Panc1 (cell line): ENCODE data around the gene OPA3. TPM values are rescaled to one million over a fixed set of nuclear protein-coding genes. Genes with fewer than 3 reads are reported as not detected.

ENCODE experiments used
- ATAC-seq: fragments of 200-7000 bp; cut with Tn5 transposase; 2 replicates; pipeline ENCODE4 v1.9.1; 2020; ENCODE audit warnings: mild to moderate bottlenecking, moderate library complexity
- Bru-seq: library from RNA; stranded (reverse); fragments of 400-500 nt; gene quantifications from one replicate; lab custom pipeline; 2021; lab: Mats Ljungman, UMichigan
- BruChase-seq, 2 experiments: library from RNA; stranded (reverse); fragments of 400-500 nt; gene quantifications; one replicate each; lab custom pipeline; 2021; lab: Mats Ljungman, UMichigan
- BruUV-seq: library from RNA; stranded (reverse); fragments of 400-500 nt; replicated peaks from 2 replicates; lab custom pipeline; 2021; lab: Mats Ljungman, UMichigan
- CTCF ChIA-PET: fragments of 300-600 bp; sonication (Branson Sonifier 250); formaldehyde crosslinking; loops from one replicate; lab custom pipeline; 2022; ENCODE audit warnings: antibody characterized with exemption; lab: Charles Lee
- POLR2A ChIA-PET: fragments of 300-600 bp; sonication (Branson Sonifier 250); formaldehyde crosslinking; loops from one replicate; lab custom pipeline; 2022; ENCODE audit warnings: antibody characterized with exemption; lab: Charles Lee
- DNase-seq: peaks from one replicate; pipeline ENCODE4 v3.0.0-alpha.2; 2010; ENCODE audit warnings: low read depth, low spot score
- H3K27ac ChIP-seq: 2 replicates; pipeline ENCODE4 v1.5.1; 2011; ENCODE audit warnings: mild to moderate bottlenecking, low read length, inconsistent platforms
- H3K27me3 ChIP-seq: fragments of 200-500 bp; sonication (Bioruptor generic); 2 replicates; pipeline ENCODE4 v1.6.0; 2014; ENCODE audit warnings: low read length, inconsistent platforms; ENCODE audit not compliant: control insufficient read depth, insufficient read depth
- H3K36me3 ChIP-seq: fragments of 200-500 bp; sonication (Bioruptor generic); 2 replicates; pipeline ENCODE4 v1.5.1; 2014; ENCODE audit warnings: inconsistent platforms, mild to moderate bottlenecking, low read length, moderate library complexity; ENCODE audit not compliant: control insufficient read depth, insufficient read depth
- H3K4me1 ChIP-seq: 2 replicates; pipeline ENCODE4 v1.5.1; 2011; ENCODE audit warnings: inconsistent platforms, mild to moderate bottlenecking, low read length, moderate library complexity; ENCODE audit not compliant: control insufficient read depth, insufficient read depth
- H3K4me3 ChIP-seq, 2 experiments: 2 replicates each; pipeline ENCODE4 v1.5.1; 2011 to 2012; ENCODE audit warnings: low read depth in 2 of 2, low read length in 2 of 2, mild to moderate bottlenecking in 2 of 2, inconsistent platforms in 1 of 2, moderate library complexity in 1 of 2
- H3K9me3 ChIP-seq: fragments of 200-500 bp; sonication (Bioruptor generic); 2 replicates; pipeline ENCODE4 v1.5.1; 2014; ENCODE audit warnings: low read depth, mild to moderate bottlenecking, inconsistent platforms, low read length, moderate library complexity; ENCODE audit not compliant: control insufficient read depth, insufficient read depth
- POLR2AphosphoS5 ChIP-seq: IDR thresholded peaks from 2 replicates; pipeline ENCODE4 v1.6.1; 2012; ENCODE audit warnings: mild to moderate bottlenecking, low read depth, low read length, moderate library complexity
- SIN3A ChIP-seq: IDR thresholded peaks from 2 replicates; pipeline ENCODE4 v1.6.1; 2012; ENCODE audit warnings: low read depth, mild to moderate bottlenecking, low read length, moderate library complexity, borderline replicate concordance; ENCODE audit not compliant: insufficient read depth
- TCF7L2 ChIP-seq: IDR thresholded peaks from 2 replicates; pipeline ENCODE4 v1.6.1; 2011; ENCODE audit warnings: mild to moderate bottlenecking, low read depth, low read length, inconsistent platforms
- in situ Hi-C: cut with HindIII; loops from 2 replicates; pipeline ENCODE4 v1.10.0; 2016; ENCODE audit warnings: low sequenced_read_pairs, low pct_unique_long_range_greater_than_20kb
- intact Hi-C: fragments of 100-400 bp; cut with micrococcal nuclease; formaldehyde crosslinking; loops from one replicate; pipeline ENCODE4 v1.10.0; 2022; ENCODE audit not compliant: unreplicated experiment
- long read RNA-seq: library from polyadenylated mRNA; unstranded; transcript quantifications from one replicate; pipeline ENCODE4 v2.0.0, GENCODE V29; 2021; ENCODE audit not compliant: unreplicated experiment
- polyA plus RNA-seq: library from polyadenylated mRNA; unstranded; fragments of >200 nt; gene quantifications from one replicate; pipeline ENCODE4 v1.2.1, GENCODE V29; 2012; ENCODE audit warnings: missing spikeins; ENCODE audit not compliant: insufficient read length
- total RNA-seq: library from RNA; stranded (reverse); gene quantifications from one replicate; pipeline ENCODE4 v1.2.1, GENCODE V29; 2021; ENCODE audit not compliant: unreplicated experiment
- TF ChIP-seq, protein P1 (sequence below), 2 experiments: IDR thresholded peaks; 2 replicates each; pipeline ENCODE4 v1.6.1; 2011 to 2012; ENCODE audit warnings: low read depth in 2 of 2, control low read depth in 1 of 2, low read length in 1 of 2, mild to moderate bottlenecking in 1 of 2, moderate library complexity in 1 of 2; ENCODE audit not compliant: insufficient read depth in 1 of 2
- TF ChIP-seq, protein P2 (sequence below): fragments of 450-650 bp; IDR thresholded peaks from 2 replicates; pipeline ENCODE4 v1.5.1; 2017; ENCODE audit warnings: mild to moderate bottlenecking

Gene OPA3
- 20.3 TPM for total RNA-seq
- 12.5 TPM for polyA plus RNA-seq
- percentile 63 among the genes with signal in this experiment for Bru-seq, nascent RNA
- BruChase-seq, experiment 1, labeled RNA remaining after a 2-hour chase: percentile 67 among the genes with signal in this experiment
- percentile 71 among the genes with signal in this experiment for BruChase-seq, experiment 2, labeled RNA remaining after a 6-hour chase
- long read RNA-seq, full-length matches to known transcripts: 9 of 25 reads
- long read RNA-seq, partial matches to known transcripts: 4 of 25 reads
- long read RNA-seq, other reads (novel, unspliced or antisense): 12 of 25 reads

DNA sequence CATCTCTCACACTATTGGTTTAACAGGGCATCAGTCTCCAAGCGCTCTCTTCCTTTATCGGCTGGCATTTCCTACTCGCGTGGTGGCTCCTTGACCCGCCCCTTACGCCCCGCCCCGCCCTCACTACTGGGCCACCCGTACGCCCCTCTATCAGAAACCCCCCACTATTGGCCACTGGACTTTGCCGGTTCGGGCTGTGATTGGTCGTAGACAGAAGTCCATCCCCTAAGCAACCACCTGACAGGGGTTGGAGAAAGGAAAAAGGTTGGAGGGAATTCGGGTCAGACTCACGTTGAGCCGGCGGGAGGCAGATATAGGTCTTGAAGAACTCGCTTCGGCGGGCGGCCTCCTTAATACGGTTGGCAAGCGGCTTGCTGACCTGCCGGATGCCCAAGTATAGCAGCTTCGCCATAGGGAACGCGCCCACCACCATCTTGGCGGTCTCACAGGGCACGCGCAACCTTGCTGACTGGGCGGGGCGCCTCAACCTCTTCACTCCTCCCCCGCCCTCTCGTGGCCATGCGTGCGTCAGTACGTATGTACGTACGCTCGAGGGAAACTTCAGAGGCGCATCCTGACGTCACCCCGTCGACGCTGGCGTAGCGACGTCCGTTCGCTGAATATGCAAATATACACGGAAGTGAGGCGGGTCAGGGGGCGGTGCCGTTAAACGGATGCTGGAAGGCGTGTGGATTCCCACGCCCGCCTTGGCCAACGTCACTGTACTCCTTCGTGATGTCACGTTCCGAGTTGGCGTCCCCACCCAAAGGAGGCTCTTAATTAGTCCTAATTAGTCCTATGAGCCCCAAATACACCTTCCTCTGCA, at the start of gene OPA3:
Gene OPA3, minus strand, starts transcription at position 471 of the 826 bp plus-strand sequence. Its CDS starts 38 bp downstream, at position 433.
- no peaks in the 10 kb centered on the region for H3K27me3 ChIP-seq

DNA sequence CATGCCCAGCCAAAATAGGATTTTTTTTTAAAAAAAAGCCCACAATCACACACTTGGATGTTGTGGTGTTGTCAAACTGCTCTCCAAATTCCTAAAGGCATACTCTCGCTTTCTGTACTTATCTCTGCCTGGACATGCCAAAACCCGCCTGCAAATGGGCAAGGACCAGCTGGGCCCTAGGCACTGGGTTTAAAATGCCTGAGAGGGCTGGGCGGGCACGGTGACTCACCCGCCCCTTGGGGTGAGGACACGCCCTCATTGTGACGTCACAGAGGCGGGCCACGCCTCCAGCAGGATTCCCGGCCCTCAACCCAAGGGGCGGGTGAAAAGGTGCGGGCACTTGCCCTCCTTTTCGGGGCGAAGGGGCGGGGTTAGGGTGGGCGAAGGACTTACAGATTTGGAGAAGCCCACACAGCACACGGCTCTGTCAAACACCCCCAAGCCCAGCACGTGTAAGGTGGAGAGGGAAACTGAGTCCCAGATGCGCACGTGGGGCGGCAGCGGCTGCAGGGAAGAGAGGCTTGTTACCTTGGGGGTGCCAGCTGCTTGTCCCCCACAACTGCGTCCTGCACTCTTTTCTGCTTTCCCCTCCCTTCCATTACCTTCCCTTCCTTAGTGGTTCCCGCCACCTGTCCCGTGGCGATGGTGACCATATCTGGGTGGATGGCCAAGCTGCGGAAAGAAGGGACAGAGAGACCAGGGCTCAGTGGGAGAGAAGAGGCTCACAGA, 48.0 kb upstream of the OPA3 start:
- H3K4me3 ChIP-seq: no peak overlapping the region
- ATAC-seq (peak; percentile 84), DNase-seq (no peak)
- H3K9me3 ChIP-seq: no peaks in the 10 kb centered on the region
- H3K27ac ChIP-seq: no peak overlapping the region
- H3K27me3 ChIP-seq: no peaks in the 10 kb centered on the region
- no peaks in the 10 kb centered on the region; the same call in 1 of the 2 replicates for H3K36me3 ChIP-seq
- intact Hi-C loops (no loop called here), in situ Hi-C loops (no loop called here)
- CTCF ChIA-PET: no interaction called here
- peaks cover 9% of the 10 kb centered on the region for H3K4me1 ChIP-seq
- BruUV-seq: no TSS peak
- POLR2A ChIA-PET: interaction anchor here (0.7 kb wide), 1 partner anchor 48 kb away, joined by 4 read pairs; no protein-coding TSS in a partner anchor
- TF ChIP-seq SIN3A: no peak
- TF ChIP-seq POLR2AphosphoS5: no peak
- TF ChIP-seq, protein P1, sequence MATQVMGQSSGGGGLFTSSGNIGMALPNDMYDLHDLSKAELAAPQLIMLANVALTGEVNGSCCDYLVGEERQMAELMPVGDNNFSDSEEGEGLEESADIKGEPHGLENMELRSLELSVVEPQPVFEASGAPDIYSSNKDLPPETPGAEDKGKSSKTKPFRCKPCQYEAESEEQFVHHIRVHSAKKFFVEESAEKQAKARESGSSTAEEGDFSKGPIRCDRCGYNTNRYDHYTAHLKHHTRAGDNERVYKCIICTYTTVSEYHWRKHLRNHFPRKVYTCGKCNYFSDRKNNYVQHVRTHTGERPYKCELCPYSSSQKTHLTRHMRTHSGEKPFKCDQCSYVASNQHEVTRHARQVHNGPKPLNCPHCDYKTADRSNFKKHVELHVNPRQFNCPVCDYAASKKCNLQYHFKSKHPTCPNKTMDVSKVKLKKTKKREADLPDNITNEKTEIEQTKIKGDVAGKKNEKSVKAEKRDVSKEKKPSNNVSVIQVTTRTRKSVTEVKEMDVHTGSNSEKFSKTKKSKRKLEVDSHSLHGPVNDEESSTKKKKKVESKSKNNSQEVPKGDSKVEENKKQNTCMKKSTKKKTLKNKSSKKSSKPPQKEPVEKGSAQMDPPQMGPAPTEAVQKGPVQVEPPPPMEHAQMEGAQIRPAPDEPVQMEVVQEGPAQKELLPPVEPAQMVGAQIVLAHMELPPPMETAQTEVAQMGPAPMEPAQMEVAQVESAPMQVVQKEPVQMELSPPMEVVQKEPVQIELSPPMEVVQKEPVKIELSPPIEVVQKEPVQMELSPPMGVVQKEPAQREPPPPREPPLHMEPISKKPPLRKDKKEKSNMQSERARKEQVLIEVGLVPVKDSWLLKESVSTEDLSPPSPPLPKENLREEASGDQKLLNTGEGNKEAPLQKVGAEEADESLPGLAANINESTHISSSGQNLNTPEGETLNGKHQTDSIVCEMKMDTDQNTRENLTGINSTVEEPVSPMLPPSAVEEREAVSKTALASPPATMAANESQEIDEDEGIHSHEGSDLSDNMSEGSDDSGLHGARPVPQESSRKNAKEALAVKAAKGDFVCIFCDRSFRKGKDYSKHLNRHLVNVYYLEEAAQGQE (IDR thresholded peaks at IDR 0.05; ENCODE audit: insufficient read depth in 1 of 2, low read depth in 2 of 2, low read length in 1 of 2): no peak
- no peak for TF ChIP-seq TCF7L2

More for the DNA sequence above, at the start of gene OPA3:
- Histone ChIP-seq H3K4me1 (peaks cover 13% of the 10 kb centered on the region), H3K9me3 (no peaks in the 10 kb centered on the region), H3K4me3 (peak within 1 kb of the TSS; percentile 88 to 97), H3K36me3 (no peaks in the 10 kb centered on the region), H3K27ac (peak within 1 kb of the TSS; percentile 98)
- TF ChIP-seq POLR2AphosphoS5 (peak; percentile 73), TCF7L2 (peak; percentile 96), SIN3A (0 out of 2 replicates have a peak, but pooled peaks have one; percentile 21)
- TF ChIP-seq, protein P1 (IDR thresholded peaks at IDR 0.05; ENCODE audit: insufficient read depth in 1 of 2, low read depth in 2 of 2, low read length in 1 of 2): peak in 1 of 2 experiments; percentile 16; a peak in 1 of 4 replicates
- TF ChIP-seq, protein P2, sequence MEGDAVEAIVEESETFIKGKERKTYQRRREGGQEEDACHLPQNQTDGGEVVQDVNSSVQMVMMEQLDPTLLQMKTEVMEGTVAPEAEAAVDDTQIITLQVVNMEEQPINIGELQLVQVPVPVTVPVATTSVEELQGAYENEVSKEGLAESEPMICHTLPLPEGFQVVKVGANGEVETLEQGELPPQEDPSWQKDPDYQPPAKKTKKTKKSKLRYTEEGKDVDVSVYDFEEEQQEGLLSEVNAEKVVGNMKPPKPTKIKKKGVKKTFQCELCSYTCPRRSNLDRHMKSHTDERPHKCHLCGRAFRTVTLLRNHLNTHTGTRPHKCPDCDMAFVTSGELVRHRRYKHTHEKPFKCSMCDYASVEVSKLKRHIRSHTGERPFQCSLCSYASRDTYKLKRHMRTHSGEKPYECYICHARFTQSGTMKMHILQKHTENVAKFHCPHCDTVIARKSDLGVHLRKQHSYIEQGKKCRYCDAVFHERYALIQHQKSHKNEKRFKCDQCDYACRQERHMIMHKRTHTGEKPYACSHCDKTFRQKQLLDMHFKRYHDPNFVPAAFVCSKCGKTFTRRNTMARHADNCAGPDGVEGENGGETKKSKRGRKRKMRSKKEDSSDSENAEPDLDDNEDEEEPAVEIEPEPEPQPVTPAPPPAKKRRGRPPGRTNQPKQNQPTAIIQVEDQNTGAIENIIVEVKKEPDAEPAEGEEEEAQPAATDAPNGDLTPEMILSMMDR: no peak
- CTCF ChIA-PET: interaction anchor here (0.7 kb wide), 1 partner anchor 58 kb away, joined by 4 read pairs; no protein-coding TSS in a partner anchor
- peak; percentile 95 for DNase-seq
- intact Hi-C loops (no loop called here), in situ Hi-C loops (no loop called here)
- no TSS peak for BruUV-seq
- ATAC-seq: peak; percentile 95
- POLR2A ChIA-PET: interaction anchor here (0.6 kb wide), 1 partner anchor 48 kb away, joined by 4 read pairs; no protein-coding TSS in a partner anchor
